Endothelial cell of umbilical vein (primary cell): ENCODE results near the gene LRRC43. TPM values are rescaled to one million over a fixed set of nuclear protein-coding genes. Genes with fewer than 3 reads are reported as not detected.

Source experiments
- BruUV-seq: library from RNA; stranded (reverse); fragments of 400-500 nt; replicated peaks from 2 replicates; lab custom pipeline; 2021; lab: Mats Ljungman, UMichigan
- CTCF ChIA-PET: fragments of 300-600, 350-600 bp; sonication (Branson Sonifier 250); formaldehyde crosslinking; loops from one replicate; lab custom pipeline; 2021; ENCODE audit warnings: antibody characterized with exemption, inconsistent platforms; lab: Charles Lee
- POLR2A ChIA-PET: fragments of 300-600, 350-600 bp; sonication (Branson Sonifier 250); formaldehyde crosslinking; loops from one replicate; lab custom pipeline; 2021; ENCODE audit warnings: antibody characterized with exemption, inconsistent platforms; lab: Charles Lee
- DNase-seq: peaks from one replicate; pipeline ENCODE4 v3.0.0-alpha.2; 2011; ENCODE audit warnings: low read depth, low spot score
- FAIRE-seq: peaks from 2 replicates; lab custom pipeline; 2011; peaks lifted over from hg19 to GRCh38; lab: Jason Lieb, UNC
- H2AFZ ChIP-seq: 2 replicates; pipeline ENCODE4 v1.6.0; 2012; ENCODE audit warnings: low read depth, low read length, control low read depth, inconsistent platforms
- H3K27ac ChIP-seq: 2 replicates; pipeline ENCODE4 v1.5.1; 2011; ENCODE audit warnings: low read depth, mild to moderate bottlenecking, control low read depth, low read length, moderate library complexity; ENCODE audit not compliant: insufficient read depth
- H3K27me3 ChIP-seq, 2 experiments: 2 replicates each; pipeline versions ENCODE4 v1.6.0 to v1.6.1; 2011; ENCODE audit warnings: low read length in 2 of 2, mixed read lengths in 1 of 2; ENCODE audit not compliant: control insufficient read depth in 2 of 2, insufficient read depth in 2 of 2
- H3K36me3 ChIP-seq, 2 experiments: 2 replicates in 1 of 2; 3 replicates in 1 of 2; pipeline ENCODE4 v1.5.1; 2011; ENCODE audit warnings: low read length in 2 of 2, mild to moderate bottlenecking in 1 of 2, moderate library complexity in 1 of 2; ENCODE audit not compliant: control insufficient read depth in 2 of 2, insufficient read depth in 2 of 2; ENCODE audit errors: extremely low read depth in 1 of 2
- H3K4me1 ChIP-seq: 3 replicates; pipeline ENCODE4 v1.5.1; 2011; ENCODE audit warnings: mild to moderate bottlenecking, low read length; ENCODE audit not compliant: control insufficient read depth, insufficient read depth; ENCODE audit errors: extremely low read depth
- H3K4me2 ChIP-seq: 2 replicates; pipeline ENCODE4 v1.6.1; 2011; ENCODE audit warnings: low read length, control low read depth, mixed read lengths; ENCODE audit not compliant: insufficient read depth
- H3K4me3 ChIP-seq, 3 experiments: fragments of 200-600 bp in 1 of 3; sonication (generic), shearing (Covaris generic) in 1 of 3; replicated peaks in 1 of 3; 2 replicates each; pipeline ENCODE4 v1.5.1; 2011 to 2016; ENCODE audit warnings: control low read depth in 3 of 3, low read length in 3 of 3, mild to moderate bottlenecking in 2 of 3, inconsistent platforms in 1 of 3, low read depth in 1 of 3, moderate library complexity in 1 of 3; ENCODE audit not compliant: insufficient read depth in 1 of 3
- H3K79me2 ChIP-seq: 2 replicates; pipeline ENCODE4 v1.6.0; 2012; ENCODE audit warnings: low read length, inconsistent platforms; ENCODE audit not compliant: control insufficient read depth, insufficient read depth
- H3K9ac ChIP-seq: replicated peaks from 2 replicates; pipeline ENCODE3; 2011; ENCODE audit warnings: low read length, control low read depth; ENCODE audit not compliant: insufficient read depth; ENCODE audit errors: extremely low read depth
- H3K9me1 ChIP-seq: replicated peaks from 3 replicates; pipeline ENCODE4 v1.6.0; 2011; ENCODE audit warnings: mild to moderate bottlenecking, low read length; ENCODE audit not compliant: control insufficient read depth, insufficient read depth; ENCODE audit errors: extremely low read depth
- H3K9me3 ChIP-seq: replicated peaks from 2 replicates; pipeline ENCODE4 v1.5.1; 2012; ENCODE audit warnings: low read length, inconsistent platforms; ENCODE audit not compliant: control insufficient read depth, insufficient read depth
- H4K20me1 ChIP-seq: replicated peaks from 2 replicates; pipeline ENCODE3; 2011; ENCODE audit warnings: mild to moderate bottlenecking, low read length; ENCODE audit not compliant: control insufficient read depth, insufficient read depth; ENCODE audit errors: extremely low read depth
- EZH2 ChIP-seq: IDR thresholded peaks from 2 replicates; pipeline ENCODE4 v1.6.1; 2012; ENCODE audit warnings: borderline replicate concordance, low read depth, mild to moderate bottlenecking, moderate library complexity, low read length, inconsistent platforms; ENCODE audit not compliant: severe bottlenecking
- FOS ChIP-seq: IDR thresholded peaks from 2 replicates; pipeline ENCODE4 v1.6.1; 2011; ENCODE audit warnings: mild to moderate bottlenecking, low read length, moderate library complexity, borderline replicate concordance; ENCODE audit not compliant: insufficient read depth
- GATA2 ChIP-seq: IDR thresholded peaks from 2 replicates; pipeline ENCODE4 v1.7.0; 2011; ENCODE audit warnings: low read depth, mild to moderate bottlenecking, moderate library complexity, mixed read lengths, low read length; ENCODE audit not compliant: insufficient read length, insufficient read depth
- JUN ChIP-seq: IDR thresholded peaks from 2 replicates; pipeline ENCODE4 v1.6.1; 2011; ENCODE audit warnings: borderline replicate concordance, low read depth; ENCODE audit not compliant: insufficient read length, insufficient read depth
- MYC ChIP-seq: IDR thresholded peaks from one replicate; pipeline ENCODE4 v1.6.1; 2011; ENCODE audit warnings: mild to moderate bottlenecking, low read depth, low read length
- POLR2A ChIP-seq: IDR thresholded peaks from 2 replicates; pipeline ENCODE4 v1.6.1; 2012; ENCODE audit warnings: low read depth, mild to moderate bottlenecking, control low read depth, low read length
- POLR2AphosphoS5 ChIP-seq: IDR thresholded peaks from 2 replicates; pipeline ENCODE4 v1.6.1; 2012; ENCODE audit warnings: low read depth, mild to moderate bottlenecking, control low read depth, low read length, moderate library complexity; ENCODE audit not compliant: insufficient read depth
- dilution Hi-C: fragments of 300-500 bp; cut with MboI; formaldehyde crosslinking; loops from one replicate; pipeline ENCODE4 v1.15.0; 2019; ENCODE audit warnings: low sequenced_read_pairs; ENCODE audit not compliant: extremely low pct_ligation_motif_present
- intact Hi-C: fragments of 100-400 bp; cut with micrococcal nuclease; formaldehyde crosslinking; loops from one replicate; pipeline ENCODE4 v1.10.0; 2022
- polyA plus RNA-seq, 4 experiments: library from polyadenylated mRNA; depleted of rRNA in 3 of 4; stranded (reverse) in 3 of 4; unstranded in 1 of 4; fragments of >200 nt; gene quantifications; 2 replicates each; pipeline versions ENCODE4 v1.2.1 to v1.2.3, GENCODE V29; 2011 to 2012; ENCODE audit warnings: missing spikeins in 1 of 4
- total RNA-seq: library from RNA; stranded (reverse); gene quantifications from 2 replicates; pipeline ENCODE4 v1.2.3, GENCODE V29; 2021
- TF ChIP-seq, protein P1 (sequence below): IDR thresholded peaks from 2 replicates; pipeline ENCODE4 v1.6.1; 2011; ENCODE audit not compliant: insufficient read depth, insufficient read length
- TF ChIP-seq, protein P2 (sequence below), 2 donors: IDR thresholded peaks; 1 replicate in 1 of 2; 2 replicates in 1 of 2; pipeline ENCODE4 v1.5.1; 2011; ENCODE audit warnings: low read length in 2 of 2, mild to moderate bottlenecking in 2 of 2, moderate library complexity in 2 of 2, control low read depth in 1 of 2, inconsistent platforms in 1 of 2, low read depth in 1 of 2; ENCODE audit not compliant: insufficient read depth in 1 of 2; ENCODE audit errors: extremely low read depth in 1 of 2

LRRC43 gene
- total and polyA plus RNA-seq, 2 donors (not counting 3 experiments of a cell fraction or from before 2014, with no cell fraction given), result 3.1 to 3.4 TPM

DNA sequence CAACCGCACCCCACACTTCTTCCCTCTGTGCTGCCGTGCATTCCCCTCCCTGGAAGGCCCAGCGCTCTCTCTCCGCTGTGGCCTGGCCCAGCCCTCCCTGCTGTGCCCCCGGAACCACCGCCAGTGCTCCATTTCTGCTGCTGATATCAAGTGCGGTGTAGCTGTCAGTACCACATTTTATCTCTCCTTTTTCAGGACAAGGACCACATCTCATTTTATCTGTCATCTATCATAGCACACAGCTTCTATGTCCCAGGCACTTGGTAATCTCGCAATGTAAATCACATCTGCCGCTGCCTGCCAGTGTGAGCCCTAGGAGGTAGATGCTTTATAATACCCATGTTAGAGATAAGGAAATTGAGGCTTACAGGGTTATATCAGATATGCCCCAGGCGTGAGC is 27.2 kb upstream of the LRRC43 start:
- no TSS peak for BruUV-seq
- Histone ChIP-seq H3K79me2 (no peaks in the 10 kb centered on the region), H3K27me3 (no peaks in the 10 kb centered on the region), H3K4me2 (no peak overlapping the region), H3K36me3 (no peaks in the 10 kb centered on the region), H3K4me3 (no peak overlapping the region), H3K4me1 (no peaks in the 10 kb centered on the region), H4K20me1 (no peaks in the 10 kb centered on the region), H3K27ac (no peak overlapping the region), H2AFZ (no peak overlapping the region), H3K9me1 (no peaks in the 10 kb centered on the region), H3K9ac (no peak overlapping the region), H3K9me3 (no peaks in the 10 kb centered on the region)
- intact Hi-C loops, result no loop called here
- dilution Hi-C loops, result no loop called here
- TF ChIP-seq EZH2, result no peak
- TF ChIP-seq JUN, result no peak
- no peak for TF ChIP-seq POLR2AphosphoS5
- TF ChIP-seq GATA2, result no peak
- TF ChIP-seq, protein P1, sequence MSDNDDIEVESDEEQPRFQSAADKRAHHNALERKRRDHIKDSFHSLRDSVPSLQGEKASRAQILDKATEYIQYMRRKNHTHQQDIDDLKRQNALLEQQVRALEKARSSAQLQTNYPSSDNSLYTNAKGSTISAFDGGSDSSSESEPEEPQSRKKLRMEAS, result no peak
- no peak for TF ChIP-seq FOS
- TF ChIP-seq, protein P2, sequence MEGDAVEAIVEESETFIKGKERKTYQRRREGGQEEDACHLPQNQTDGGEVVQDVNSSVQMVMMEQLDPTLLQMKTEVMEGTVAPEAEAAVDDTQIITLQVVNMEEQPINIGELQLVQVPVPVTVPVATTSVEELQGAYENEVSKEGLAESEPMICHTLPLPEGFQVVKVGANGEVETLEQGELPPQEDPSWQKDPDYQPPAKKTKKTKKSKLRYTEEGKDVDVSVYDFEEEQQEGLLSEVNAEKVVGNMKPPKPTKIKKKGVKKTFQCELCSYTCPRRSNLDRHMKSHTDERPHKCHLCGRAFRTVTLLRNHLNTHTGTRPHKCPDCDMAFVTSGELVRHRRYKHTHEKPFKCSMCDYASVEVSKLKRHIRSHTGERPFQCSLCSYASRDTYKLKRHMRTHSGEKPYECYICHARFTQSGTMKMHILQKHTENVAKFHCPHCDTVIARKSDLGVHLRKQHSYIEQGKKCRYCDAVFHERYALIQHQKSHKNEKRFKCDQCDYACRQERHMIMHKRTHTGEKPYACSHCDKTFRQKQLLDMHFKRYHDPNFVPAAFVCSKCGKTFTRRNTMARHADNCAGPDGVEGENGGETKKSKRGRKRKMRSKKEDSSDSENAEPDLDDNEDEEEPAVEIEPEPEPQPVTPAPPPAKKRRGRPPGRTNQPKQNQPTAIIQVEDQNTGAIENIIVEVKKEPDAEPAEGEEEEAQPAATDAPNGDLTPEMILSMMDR (IDR thresholded peaks at IDR 0.05; ENCODE audit: extremely low read depth in 1 of 2, insufficient read depth in 1 of 2, low read depth in 1 of 2, low read length in 2 of 2), result no peak
- TF ChIP-seq MYC, result no peak
- TF ChIP-seq POLR2A, result no peak
- FAIRE-seq, result no peak
- DNase-seq, result no peak
- POLR2A ChIA-PET, result no interaction called here
- CTCF ChIA-PET, result interaction anchor here (1.3 kb wide), 1 partner anchor 35 kb away, joined by 4 read pairs; no protein-coding TSS in a partner anchor
